OCI-LY3 (cell line): ENCODE measurements around the gene TRAF3.

Experiments
- CTCF ChIP-seq: fragments of 200-600, 300-600 bp; sonication (generic); IDR thresholded peaks from 2 replicates; pipeline ENCODE4 v1.5.1; 2014; ENCODE audit warnings: antibody characterized with exemption, low read length, low read depth
- EZH2phosphoT487 ChIP-seq: fragments of 200-600 bp; shearing (Covaris generic); IDR thresholded peaks from 2 replicates; pipeline ENCODE4 v1.6.1; 2018; ENCODE audit warnings: antibody characterized with exemption, mixed run types, low read depth

GRCh38 chr14:102859911-102860310 is 82.7 kb downstream of the TRAF3 start:
- TF ChIP-seq CTCF (no peak), EZH2phosphoT487 (no peak)
